ENCODE results near the gene MBP.

MBP gene

GRCh38 chr18:77008576-77009315, 123.8 kb downstream of the MBP start:
- ATAC-seq (replicated peaks) (no peak), DNase-seq (no peak)
- H3K9me3 Mint-ChIP-seq = no peaks in the 10 kb centered on the region
- no peaks in the 10 kb centered on the region for H3K27me3 Mint-ChIP-seq
- H3K4me1 Mint-ChIP-seq (ENCODE audit: low read depth in 2 of 2) = peaks cover 46 to 72% of the 10 kb centered on the region in 2 donors
- peaks cover 44% of the 10 kb centered on the region for H3K36me3 Mint-ChIP-seq (ENCODE audit: insufficient read depth)
- no peak overlapping the region for H3K4me3 Mint-ChIP-seq
- H3K27ac Mint-ChIP-seq = peak overlapping the region; percentile 67 to 75

DNA sequence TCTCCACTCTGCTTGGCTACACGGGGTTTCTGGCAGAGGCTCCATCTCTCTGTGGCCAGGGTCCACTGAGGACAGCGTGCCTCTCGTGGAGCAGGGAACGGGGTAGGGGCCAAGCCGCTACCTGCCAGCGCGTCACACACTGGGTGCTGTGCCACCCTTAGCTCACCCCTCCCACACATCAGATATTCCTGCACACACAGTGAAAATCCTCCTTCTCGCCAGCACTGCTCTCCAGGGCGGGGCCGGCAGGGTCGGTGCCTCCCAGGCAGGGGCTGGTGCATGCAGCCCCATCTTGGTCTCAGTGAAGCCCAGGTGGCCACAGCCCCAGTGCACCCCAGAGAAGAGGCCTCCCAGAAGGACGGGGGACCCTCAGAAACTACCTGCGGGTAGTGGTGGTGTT, 124.6 kb downstream of the MBP start:
- Mint-ChIP-seq H3K27me3 (no peaks in the 10 kb centered on the region), H3K4me1 (ENCODE audit: low read depth in 2 of 2) (peaks cover 40 to 71% of the 10 kb centered on the region in 2 donors), H3K9me3 (no peaks in the 10 kb centered on the region), H3K36me3 (ENCODE audit: insufficient read depth) (peaks cover 36% of the 10 kb centered on the region), H3K4me3 (no peak overlapping the region), H3K27ac (peak overlapping the region; percentile 79 to 83)
- ATAC-seq (replicated peaks) = no peak
- DNase-seq = no peak

DNA sequence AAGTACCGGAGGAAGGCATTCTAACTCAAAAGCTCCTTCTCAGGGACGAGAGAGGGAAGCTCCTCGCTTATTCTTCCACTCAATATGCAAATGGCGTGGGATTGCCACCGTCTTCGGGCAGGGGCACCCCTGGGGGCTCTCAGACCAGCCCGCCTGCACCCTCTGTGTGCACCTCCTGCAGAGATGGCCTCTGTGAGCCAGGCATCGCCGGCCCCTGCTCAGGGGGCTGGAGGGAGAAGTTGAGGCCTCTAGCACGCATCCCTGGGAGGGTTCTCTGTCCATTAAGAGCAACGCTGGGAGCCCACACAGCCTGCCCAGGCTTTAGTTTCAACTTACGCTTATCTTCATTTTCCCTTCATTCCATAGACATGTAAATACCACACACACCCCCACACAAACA, 125.3 kb downstream of the MBP start:
- Mint-ChIP-seq H3K27ac (peak overlapping the region; percentile 79 to 83), H3K36me3 (ENCODE audit: insufficient read depth) (peaks cover 30% of the 10 kb centered on the region), H3K4me3 (no peak overlapping the region), H3K27me3 (no peaks in the 10 kb centered on the region), H3K9me3 (no peaks in the 10 kb centered on the region), H3K4me1 (ENCODE audit: low read depth in 2 of 2) (peaks cover 40 to 67% of the 10 kb centered on the region in 2 donors)
- DNase-seq = no peak
- ATAC-seq (replicated peaks) = no peak

- no peak for DNase-seq
- Mint-ChIP-seq H3K36me3 (ENCODE audit: insufficient read depth) (peaks cover 23% of the 10 kb centered on the region), H3K4me1 (ENCODE audit: low read depth in 2 of 2) (peaks cover 37 to 60% of the 10 kb centered on the region in 2 donors), H3K9me3 (no peaks in the 10 kb centered on the region), H3K4me3 (no peak overlapping the region), H3K27ac (peak overlapping the region; percentile 79 to 83), H3K27me3 (no peaks in the 10 kb centered on the region)
- ATAC-seq (replicated peaks) = no peak
These were observed 126.0 kb downstream of the MBP start for GRCh38 chr18:77006305-77007175.

- no peaks in the 10 kb centered on the region for H3K9me3 Mint-ChIP-seq
- ATAC-seq (replicated peaks) = no peak
- H3K36me3 Mint-ChIP-seq (ENCODE audit: insufficient read depth) = peaks cover 16% of the 10 kb centered on the region
- H3K27ac Mint-ChIP-seq = peak overlapping the region in 1 of 2 donors; percentile 88
- H3K4me1 Mint-ChIP-seq (ENCODE audit: low read depth in 2 of 2) = peaks cover 34 to 52% of the 10 kb centered on the region in 2 donors
- peak overlapping the region in 1 of 2 donors; percentile 57 for H3K4me3 Mint-ChIP-seq
- H3K27me3 Mint-ChIP-seq = no peaks in the 10 kb centered on the region
- DNase-seq = no peak
These were observed 126.9 kb downstream of the MBP start for GRCh38 chr18:77005651-77006195.

DNA sequence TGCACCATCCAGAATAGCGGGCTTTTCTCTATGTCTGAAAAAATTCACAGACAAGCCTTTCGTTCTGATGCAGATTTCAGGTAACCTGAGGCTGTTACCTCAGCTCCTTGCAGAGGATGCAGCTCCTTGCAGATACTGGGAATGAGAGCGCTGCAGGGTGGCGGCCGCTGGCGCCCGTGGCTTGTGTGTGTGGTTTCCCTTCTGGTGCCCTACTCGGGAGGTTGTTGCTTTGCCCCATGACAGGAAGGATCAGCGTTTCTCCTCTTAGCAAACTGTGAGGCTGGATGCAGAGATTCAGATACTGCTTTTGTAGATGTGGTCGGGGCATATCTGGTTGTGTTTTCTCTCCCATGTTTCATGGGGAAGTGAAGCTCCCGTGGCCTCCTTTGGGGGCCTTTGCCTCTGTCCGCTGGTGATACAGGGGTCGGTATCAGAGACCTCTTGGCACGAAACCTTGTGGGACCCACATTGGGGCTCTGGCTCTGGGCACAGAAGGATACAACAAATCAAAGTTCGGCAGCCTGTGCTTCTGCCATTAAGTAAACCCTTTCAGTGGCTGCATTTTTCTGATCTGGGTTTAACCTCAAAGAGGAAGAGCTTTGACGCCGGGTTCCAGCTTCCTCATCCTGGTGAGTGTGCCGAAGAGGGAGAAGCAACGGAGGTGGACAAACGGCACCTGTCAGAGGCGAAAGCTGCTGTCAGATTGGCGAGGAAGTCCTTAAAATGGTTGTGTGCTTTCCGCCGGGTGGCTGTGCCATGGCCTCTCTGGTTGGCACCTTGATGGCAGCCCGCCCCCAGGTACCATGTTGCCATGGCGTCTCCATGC, 127.8 kb downstream of the MBP start:
- DNase-seq (no peak), ATAC-seq (replicated peaks) (peak; percentile 79)
- Mint-ChIP-seq H3K9me3 (no peaks in the 10 kb centered on the region), H3K36me3 (ENCODE audit: insufficient read depth) (peaks cover 16% of the 10 kb centered on the region), H3K27ac (peak overlapping the region; percentile 54 to 88), H3K4me3 (peak overlapping the region; percentile 8 to 57), H3K4me1 (ENCODE audit: low read depth in 2 of 2) (peaks cover 34 to 51% of the 10 kb centered on the region in 2 donors), H3K27me3 (no peaks in the 10 kb centered on the region)

DNA sequence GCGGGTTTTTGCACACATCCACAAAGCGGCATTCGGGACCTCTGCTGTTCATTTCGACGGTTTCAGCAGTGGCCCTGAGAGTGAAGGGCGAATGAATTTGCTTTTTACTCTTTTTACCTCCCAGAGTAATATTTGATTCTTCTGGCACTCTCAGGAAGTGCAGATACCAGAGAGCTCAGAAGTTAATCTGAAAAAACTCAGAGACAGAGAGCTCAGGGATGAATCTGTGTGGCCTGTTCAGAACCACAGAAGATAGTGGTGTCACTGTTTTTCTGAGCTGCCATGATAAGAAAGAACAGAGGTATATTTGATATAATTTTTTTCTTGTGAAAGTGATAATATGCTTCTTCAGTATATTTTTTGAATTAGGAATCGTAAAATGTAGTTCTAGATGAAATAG, 129.3 kb downstream of the MBP start:
- no peak for ATAC-seq (replicated peaks)
- H3K27me3 Mint-ChIP-seq = no peaks in the 10 kb centered on the region

DNA sequence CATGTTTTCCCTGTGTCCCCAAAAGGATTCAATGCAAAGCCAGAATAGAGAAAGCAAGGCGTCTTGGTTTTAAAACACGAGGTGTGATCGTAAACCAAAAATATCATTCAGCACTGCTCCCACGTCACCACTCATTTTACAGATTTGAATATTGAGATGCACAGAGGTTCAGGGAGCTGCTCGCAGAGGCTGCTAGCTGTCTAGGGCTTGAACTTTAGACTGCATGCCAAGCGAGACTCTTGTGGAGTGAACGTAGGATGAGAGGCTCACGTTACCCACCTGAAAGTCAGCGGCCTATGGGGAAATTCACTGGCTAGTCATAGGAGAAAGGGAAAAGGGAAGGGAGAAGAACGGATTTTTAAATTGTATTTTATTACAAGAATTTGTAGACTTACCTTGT, 130.1 kb downstream of the MBP start:
- peaks cover 9% of the 10 kb centered on the region for H3K36me3 Mint-ChIP-seq (ENCODE audit: insufficient read depth)
- H3K4me3 Mint-ChIP-seq = no peak overlapping the region
- DNase-seq (no peak), ATAC-seq (replicated peaks) (no peak)
- peaks cover 28 to 40% of the 10 kb centered on the region in 2 donors for H3K4me1 Mint-ChIP-seq (ENCODE audit: low read depth in 2 of 2)
- H3K9me3 Mint-ChIP-seq = no peaks in the 10 kb centered on the region
- H3K27me3 Mint-ChIP-seq = no peaks in the 10 kb centered on the region
- peak overlapping the region in 1 of 2 donors; percentile 47 for H3K27ac Mint-ChIP-seq

More for the DNA sequence above, 129.3 kb downstream of the MBP start:
- Mint-ChIP-seq H3K4me1 (ENCODE audit: low read depth in 2 of 2) (peaks cover 29 to 42% of the 10 kb centered on the region in 2 donors), H3K4me3 (no peak overlapping the region), H3K9me3 (no peaks in the 10 kb centered on the region), H3K36me3 (ENCODE audit: insufficient read depth) (peaks cover 9% of the 10 kb centered on the region), H3K27ac (peak overlapping the region; percentile 54 to 88)
- DNase-seq = no peak

DNA sequence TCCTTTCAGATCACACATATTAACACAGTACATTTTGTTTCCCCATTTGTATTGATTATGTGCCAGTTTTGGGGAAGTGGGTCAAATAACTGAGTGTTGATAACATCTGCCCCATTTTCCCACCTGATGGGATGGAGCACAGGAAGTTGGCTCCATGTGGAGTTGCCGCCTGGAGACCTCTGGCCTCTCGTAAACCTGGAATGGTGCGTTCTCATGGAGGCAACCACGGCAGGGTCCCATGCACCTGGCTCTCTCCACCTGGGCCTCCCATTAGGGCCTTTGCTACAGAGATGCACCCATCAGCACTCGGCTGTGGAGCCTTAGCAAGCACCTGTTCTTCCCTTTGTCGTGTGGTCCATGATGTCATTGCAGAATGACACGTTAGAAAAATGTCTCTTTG, 130.6 kb downstream of the MBP start:
- DNase-seq = no peak
- Mint-ChIP-seq H3K27me3 (no peaks in the 10 kb centered on the region), H3K9me3 (no peaks in the 10 kb centered on the region)

DNA sequence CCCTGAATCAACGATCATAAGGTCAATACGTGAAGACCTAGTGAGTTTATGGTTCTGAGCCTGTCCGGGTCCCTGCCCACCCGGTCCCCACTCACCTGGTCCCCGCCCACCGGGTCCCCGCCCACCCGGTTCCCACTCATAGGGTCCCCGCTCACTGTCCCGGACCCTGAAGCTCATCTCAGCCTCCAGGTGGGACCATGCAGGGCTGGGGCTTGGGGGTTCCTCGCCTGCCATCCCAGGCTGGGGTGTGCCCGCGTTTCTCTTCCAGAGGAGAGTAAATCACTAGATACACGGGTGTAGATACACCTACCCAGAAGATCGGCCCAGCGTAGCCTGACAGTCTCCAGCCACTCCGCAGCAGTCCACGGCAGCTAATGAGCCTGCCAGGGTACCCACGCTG, 131.5 kb downstream of the MBP start:
- no peak overlapping the region for H3K4me3 Mint-ChIP-seq
- no peaks in the 10 kb centered on the region for H3K27me3 Mint-ChIP-seq
- no peaks in the 10 kb centered on the region for H3K9me3 Mint-ChIP-seq
- ATAC-seq (replicated peaks) (no peak), DNase-seq (no peak)
- peaks cover 21 to 30% of the 10 kb centered on the region in 2 donors for H3K4me1 Mint-ChIP-seq (ENCODE audit: low read depth in 2 of 2)
- H3K27ac Mint-ChIP-seq = peak overlapping the region in 1 of 2 donors; percentile 15
- peaks cover 9% of the 10 kb centered on the region for H3K36me3 Mint-ChIP-seq (ENCODE audit: insufficient read depth)

More for the DNA sequence above, 130.6 kb downstream of the MBP start:
- H3K27ac Mint-ChIP-seq = peak overlapping the region in 1 of 2 donors; percentile 47
- peaks cover 9% of the 10 kb centered on the region for H3K36me3 Mint-ChIP-seq (ENCODE audit: insufficient read depth)
- no peak overlapping the region for H3K4me3 Mint-ChIP-seq
- H3K4me1 Mint-ChIP-seq (ENCODE audit: low read depth in 2 of 2) = peaks cover 24 to 36% of the 10 kb centered on the region in 2 donors
- no peak for ATAC-seq (replicated peaks)

DNA sequence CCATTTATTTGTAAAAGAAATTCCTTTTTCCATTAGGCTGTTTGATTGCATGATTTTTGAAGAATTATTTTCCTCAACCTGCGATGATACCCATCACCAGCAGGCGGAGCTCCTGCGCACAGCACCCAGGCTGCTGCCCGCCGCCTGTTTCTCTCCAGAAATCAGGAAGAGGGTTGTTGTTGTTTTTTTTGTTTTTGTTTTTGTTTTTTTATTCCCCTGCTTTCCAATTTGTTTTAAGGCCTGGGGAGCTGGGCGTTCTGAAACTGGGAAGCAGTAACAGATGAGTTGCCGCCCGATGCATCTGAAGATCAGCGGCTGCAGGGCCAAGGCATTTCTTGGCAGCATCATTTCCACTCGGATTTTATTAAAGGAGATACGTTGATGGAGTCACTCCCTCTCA, 132.1 kb downstream of the MBP start:
- Mint-ChIP-seq H3K4me1 (ENCODE audit: low read depth in 2 of 2) (peaks cover 17 to 26% of the 10 kb centered on the region in 2 donors), H3K36me3 (ENCODE audit: insufficient read depth) (peaks cover 6% of the 10 kb centered on the region), H3K9me3 (no peaks in the 10 kb centered on the region), H3K4me3 (peak overlapping the region; percentile 34 to 57), H3K27ac (peak overlapping the region in 1 of 2 donors; percentile 15), H3K27me3 (no peaks in the 10 kb centered on the region)
- peak; percentile 45 for ATAC-seq (replicated peaks)
- DNase-seq = peak; percentile 47 to 55 (median 47)

- Mint-ChIP-seq H3K27ac (no peak overlapping the region), H3K27me3 (no peaks in the 10 kb centered on the region), H3K9me3 (no peaks in the 10 kb centered on the region), H3K4me3 (no peak overlapping the region), H3K36me3 (ENCODE audit: insufficient read depth) (no peaks in the 10 kb centered on the region), H3K4me1 (ENCODE audit: low read depth in 2 of 2) (peaks cover 6 to 17% of the 10 kb centered on the region in 2 donors)
- ATAC-seq (replicated peaks) (no peak), DNase-seq (no peak)
These were observed 133.5 kb downstream of the MBP start for GRCh38 chr18:76999077-76999476.
